OCI-LY7 (cell line): ENCODE results near the gene SENP5.

ENCODE experiments used
- EZH2phosphoT487 ChIP-seq: fragments of 200-600 bp; sonication (generic); IDR thresholded peaks from 2 replicates; pipeline ENCODE4 v1.6.1; 2018; ENCODE audit warnings: low read depth, borderline replicate concordance, mild to moderate bottlenecking, mixed run types, antibody characterized with exemption, low read length, moderate library complexity, mixed read lengths
- TF ChIP-seq, protein P1 (sequence below): fragments of 200-600 bp; sonication (generic); conservative IDR thresholded peaks from 2 replicates; pipeline ENCODE4 v1.5.1; 2014; ENCODE audit warnings: mild to moderate bottlenecking, antibody characterized with exemption, low read length, moderate library complexity, mixed read lengths

- TF ChIP-seq, protein P1, sequence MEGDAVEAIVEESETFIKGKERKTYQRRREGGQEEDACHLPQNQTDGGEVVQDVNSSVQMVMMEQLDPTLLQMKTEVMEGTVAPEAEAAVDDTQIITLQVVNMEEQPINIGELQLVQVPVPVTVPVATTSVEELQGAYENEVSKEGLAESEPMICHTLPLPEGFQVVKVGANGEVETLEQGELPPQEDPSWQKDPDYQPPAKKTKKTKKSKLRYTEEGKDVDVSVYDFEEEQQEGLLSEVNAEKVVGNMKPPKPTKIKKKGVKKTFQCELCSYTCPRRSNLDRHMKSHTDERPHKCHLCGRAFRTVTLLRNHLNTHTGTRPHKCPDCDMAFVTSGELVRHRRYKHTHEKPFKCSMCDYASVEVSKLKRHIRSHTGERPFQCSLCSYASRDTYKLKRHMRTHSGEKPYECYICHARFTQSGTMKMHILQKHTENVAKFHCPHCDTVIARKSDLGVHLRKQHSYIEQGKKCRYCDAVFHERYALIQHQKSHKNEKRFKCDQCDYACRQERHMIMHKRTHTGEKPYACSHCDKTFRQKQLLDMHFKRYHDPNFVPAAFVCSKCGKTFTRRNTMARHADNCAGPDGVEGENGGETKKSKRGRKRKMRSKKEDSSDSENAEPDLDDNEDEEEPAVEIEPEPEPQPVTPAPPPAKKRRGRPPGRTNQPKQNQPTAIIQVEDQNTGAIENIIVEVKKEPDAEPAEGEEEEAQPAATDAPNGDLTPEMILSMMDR, result no peak
- no peak for TF ChIP-seq EZH2phosphoT487
Measured at GRCh38 chr3:196965804-196966173, 98.1 kb downstream of the SENP5 start.
